HepG2 (cell line): ENCODE measurements around the gene GPC2. TPM values are rescaled to one million over a fixed set of nuclear protein-coding genes. Genes with fewer than 3 reads are reported as not detected.

Experiments used
- ATAC-seq: fragments of 200-7000 bp; cut with Tn5 transposase; 3 replicates; pipeline ENCODE4 v1.9.1; 2020; ENCODE audit warnings: mild to moderate bottlenecking, moderate library complexity
- BruUV-seq: library from RNA; stranded (reverse); fragments of 400-500 nt; replicated peaks from 2 replicates; lab custom pipeline; 2021; lab: Mats Ljungman, UMichigan
- CTCF ChIA-PET: fragments of 300-600 bp; formaldehyde crosslinking; extraction: SDS; loops from one replicate; lab custom pipeline; 2021; ENCODE audit warnings: low total read pairs, inconsistent platforms, low intra/inter-chr PET ratio; lab: Yijun Ruan, JAX
- POLR2A ChIA-PET: fragments of 350-600 bp; sonication (Branson Sonifier 250); formaldehyde crosslinking; loops from one replicate; lab custom pipeline; 2020; ENCODE audit warnings: antibody characterized with exemption, inconsistent platforms; lab: Yijun Ruan, JAX
- DNase-seq: peaks from one replicate; pipeline ENCODE4 v3.0.0-alpha.2; 2015; ENCODE audit warnings: low spot score
- FAIRE-seq: peaks from 3 replicates; lab custom pipeline; 2011; peaks lifted over from hg19 to GRCh38; lab: Jason Lieb, UNC
- H2AFZ ChIP-seq: one replicate; pipeline ENCODE4 v1.6.1; 2011; ENCODE audit warnings: low read length, inconsistent platforms
- H3K27ac ChIP-seq: fragments of 300-600 bp; 3 replicates; pipeline ENCODE4 v1.8.0; 2011; ENCODE audit warnings: mixed run types, mild to moderate bottlenecking, mixed read lengths, low read length, inconsistent platforms; ENCODE audit not compliant: insufficient read depth; ENCODE audit errors: extremely low read length
- H3K27me3 ChIP-seq, 2 experiments: fragments of 200-600 bp in 1 of 2; 2 replicates in 1 of 2; 3 replicates in 1 of 2; pipeline versions ENCODE4 v1.6.0 to v1.8.0; 2011; ENCODE audit warnings: low read length in 2 of 2, mild to moderate bottlenecking in 2 of 2, moderate library complexity in 2 of 2, inconsistent platforms in 1 of 2; ENCODE audit not compliant: insufficient read depth in 2 of 2, control insufficient read depth in 1 of 2
- H3K36me3 ChIP-seq, 2 experiments: fragments of 200-600 bp in 1 of 2; replicated peaks in 1 of 2; 2 replicates in 1 of 2; 3 replicates in 1 of 2; pipeline versions ENCODE4 v1.5.1 to v1.8.0; 2011; ENCODE audit warnings: low read length in 2 of 2, inconsistent platforms in 1 of 2; ENCODE audit not compliant: insufficient read depth in 2 of 2, control insufficient read depth in 1 of 2
- H3K4me1 ChIP-seq: 2 replicates; pipeline ENCODE4 v1.5.1; 2012; ENCODE audit warnings: low read length, inconsistent platforms; ENCODE audit not compliant: insufficient read depth
- H3K4me2 ChIP-seq: 2 replicates; pipeline ENCODE4 v1.6.0; 2011; ENCODE audit warnings: low read depth, low read length, inconsistent platforms
- H3K4me3 ChIP-seq, 3 experiments: fragments of 200-600 bp in 1 of 3; sonication (generic), shearing (Covaris generic) in 1 of 3; replicated peaks in 1 of 3; 2 replicates each; pipeline ENCODE4 v1.5.1; 2011 to 2016; ENCODE audit warnings: low read length in 3 of 3, inconsistent platforms in 2 of 3, low read depth in 2 of 3, mild to moderate bottlenecking in 2 of 3, control low read depth in 1 of 3, mixed read lengths in 1 of 3; ENCODE audit not compliant: insufficient read depth in 1 of 3
- H3K79me2 ChIP-seq: one replicate; pipeline ENCODE4 v1.6.1; 2011; ENCODE audit warnings: low read length, inconsistent platforms; ENCODE audit not compliant: insufficient read depth
- H3K9ac ChIP-seq: 2 replicates; pipeline ENCODE4 v1.6.0; 2011; ENCODE audit warnings: mild to moderate bottlenecking, low read depth, low read length, inconsistent platforms; ENCODE audit not compliant: insufficient read depth
- H3K9me3 ChIP-seq: 2 replicates; pipeline ENCODE4 v1.5.1; 2012; ENCODE audit warnings: mild to moderate bottlenecking, low read length
- H4K20me1 ChIP-seq: 2 replicates; pipeline ENCODE4 v1.6.0; 2011; ENCODE audit warnings: inconsistent platforms, mild to moderate bottlenecking, low read length, moderate library complexity; ENCODE audit not compliant: insufficient read depth
- ATAD3A ChIP-seq: sonication (generic); formaldehyde crosslinking; IDR thresholded peaks from 2 replicates; pipeline ENCODE4 v1.4.0; 2020; ENCODE audit warnings: missing genetic modification reagents
- ATF7-NPFF ChIP-seq: sonication (generic); formaldehyde crosslinking; IDR thresholded peaks from 2 replicates; pipeline ENCODE4 v1.8.1; 2023; ENCODE audit warnings: mild to moderate bottlenecking, low read depth, missing genetic modification reagents, moderate library complexity
- E2F5 ChIP-seq: sonication (generic); formaldehyde crosslinking; conservative IDR thresholded peaks from 2 replicates; pipeline ENCODE4 v1.4.0; 2020; ENCODE audit warnings: missing genetic modification reagents
- HDAC2 ChIP-seq: sonication (generic); formaldehyde crosslinking; IDR thresholded peaks from 2 replicates; pipeline ENCODE4 v1.4.0; 2020; ENCODE audit warnings: missing genetic modification reagents
- HOXA9 ChIP-seq: sonication (generic); formaldehyde crosslinking; IDR thresholded peaks from 2 replicates; pipeline ENCODE4 v1.8.1; 2022; ENCODE audit warnings: missing genetic modification reagents, mild to moderate bottlenecking, moderate library complexity, borderline replicate concordance
- ISL2 ChIP-seq: sonication (generic); formaldehyde crosslinking; IDR thresholded peaks from 2 replicates; pipeline ENCODE4 v1.5.0; 2020; ENCODE audit warnings: missing genetic modification reagents
- MNT ChIP-seq: fragments of 450-650 bp; IDR thresholded peaks from 2 replicates; pipeline ENCODE4 v1.6.1; 2016
- NFKB2 ChIP-seq: sonication (generic); formaldehyde crosslinking; IDR thresholded peaks from 2 replicates; pipeline ENCODE4 v1.4.0; 2020; ENCODE audit warnings: missing genetic modification reagents, borderline replicate concordance
- SMC3 ChIP-seq: IDR thresholded peaks from 2 replicates; pipeline ENCODE4 v1.6.1; 2011; ENCODE audit warnings: low read length, improper control_type of control experiment
- ZBTB8A ChIP-seq: sonication (generic); formaldehyde crosslinking; IDR thresholded peaks from 2 replicates; pipeline ENCODE4 v1.4.0; 2020; ENCODE audit warnings: mild to moderate bottlenecking, low read depth, missing genetic modification reagents, borderline replicate concordance
- ZFP37 ChIP-seq: sonication (generic); formaldehyde crosslinking; IDR thresholded peaks from 2 replicates; pipeline ENCODE4 v1.4.0; 2020; ENCODE audit warnings: missing genetic modification reagents, borderline replicate concordance
- ZFP91 ChIP-seq: sonication (generic); formaldehyde crosslinking; IDR thresholded peaks from 2 replicates; pipeline ENCODE4 v1.9.0; 2022; ENCODE audit warnings: missing genetic modification reagents, mild to moderate bottlenecking, borderline replicate concordance
- ZMYM2 ChIP-seq: sonication (generic); formaldehyde crosslinking; IDR thresholded peaks from 2 replicates; pipeline ENCODE4 v1.8.0; 2022; ENCODE audit warnings: mild to moderate bottlenecking, missing genetic modification reagents
- WGBS: methylation state at CpG from one replicate; pipeline ENCODE4 v1.1.6; 2017; ENCODE audit warnings: low lambda C conversion rate; 5-methylcytosine and 5-hydroxymethylcytosine counted together
- in situ Hi-C: cut with HindIII; loops from 2 replicates; pipeline ENCODE4 v1.10.0; 2017; ENCODE audit warnings: low pct_unique_long_range_greater_than_20kb; ENCODE audit not compliant: extremely low pct_ligation_motif_present
- intact Hi-C: fragments of 100-400 bp; cut with micrococcal nuclease; formaldehyde crosslinking; loops from one replicate; pipeline ENCODE4 v1.10.0; 2022; ENCODE audit not compliant: unreplicated experiment
- polyA plus RNA-seq, 8 experiments: library from polyadenylated mRNA; depleted of rRNA in 3 of 8; stranded (reverse) in 7 of 8; unstranded in 1 of 8; fragments of >200 nt; fragmentation: Illumina TruSeq in 4 of 8; extraction: Trizol in 4 of 8; gene quantifications; 2 replicates each; pipeline versions ENCODE4 v1.2.1 to v1.2.3, GENCODE V29; 2011 to 2016; ENCODE audit warnings: low read depth in 4 of 8, missing spikeins in 1 of 8, mixed read lengths in 1 of 8; ENCODE audit not compliant: insufficient read depth in 1 of 8
- total RNA-seq, 5 experiments: library from RNA; depleted of rRNA; stranded (reverse); fragments of >200 nt; fragmentation: Illumina TruSeq; extraction: Trizol; gene quantifications; 2 replicates each; pipeline ENCODE4 v1.2.3, GENCODE V29; 2016; ENCODE audit warnings: low read depth in 1 of 5
- TF ChIP-seq, protein P1 (sequence below): fragments of 450-650 bp; IDR thresholded peaks from 2 replicates; pipeline ENCODE4 v1.6.1; 2017; ENCODE audit warnings: mild to moderate bottlenecking

The GPC2 gene
- total and polyA plus RNA-seq, 2 of the 13 experiments (the other 11 are each of a cell fraction or from before 2014, with no cell fraction given), result 0.64 to 0.78 TPM

- peaks cover 15% of the 10 kb centered on the region for H3K79me2 ChIP-seq
- in situ Hi-C loops, result no loop called here
- 3% methylated on average over 14 of the region's 14 CpGs for WGBS
- H3K36me3 ChIP-seq, result no peaks in the 10 kb centered on the region
- H3K4me1 ChIP-seq, result peaks cover 41% of the 10 kb centered on the region
- CTCF ChIA-PET, result no interaction called here
- no peaks in the 10 kb centered on the region for H3K9me3 ChIP-seq
- POLR2A ChIA-PET, result interaction anchor here (0.9 to 2.3 kb wide), 15 partner anchors 8 to 281 kb away, joined by 3 to 25 read pairs (median 8); partner anchors contain the start of genes AP4M1, COPS6, GAL3ST4 and GPC2
- ATAC-seq (no peak), DNase-seq (no peak), FAIRE-seq (no peak)
- H3K4me3 ChIP-seq, result peak overlapping the region; percentile 41 to 69 (median 52)
- no TSS peak for BruUV-seq
- peak overlapping the region; percentile 62 for H3K9ac ChIP-seq
- no peaks in the 10 kb centered on the region for H4K20me1 ChIP-seq
- peak overlapping the region; percentile 81 for H3K4me2 ChIP-seq
- H3K27ac ChIP-seq, result peak overlapping the region; percentile 37
- no peaks in the 10 kb centered on the region for H3K27me3 ChIP-seq
- H2AFZ ChIP-seq, result peak overlapping the region; percentile 66
- intact Hi-C loops, result no loop called here
- TF ChIP-seq E2F5, result 0 out of 2 replicates have a peak, but pooled peaks have one; percentile 26
- TF ChIP-seq SMC3, result no peak
- no peak for TF ChIP-seq ISL2 (CRISPR knock-in tag)
- peak; percentile 82 for TF ChIP-seq ZMYM2 (CRISPR knock-in tag)
- no peak for TF ChIP-seq ZFP37 (CRISPR knock-in tag)
- TF ChIP-seq ZBTB8A (CRISPR knock-in tag), result no peak
- TF ChIP-seq ATF7-NPFF (CRISPR knock-in tag), result no peak
- TF ChIP-seq NFKB2 (CRISPR knock-in tag), result no peak
- TF ChIP-seq HDAC2 (CRISPR knock-in tag), result no peak
- TF ChIP-seq MNT, result no peak
- TF ChIP-seq ZFP91 (CRISPR knock-in tag), result 0 out of 2 replicates have a peak, but pooled peaks have one; percentile 4
- TF ChIP-seq HOXA9, result no peak
- TF ChIP-seq, protein P1, sequence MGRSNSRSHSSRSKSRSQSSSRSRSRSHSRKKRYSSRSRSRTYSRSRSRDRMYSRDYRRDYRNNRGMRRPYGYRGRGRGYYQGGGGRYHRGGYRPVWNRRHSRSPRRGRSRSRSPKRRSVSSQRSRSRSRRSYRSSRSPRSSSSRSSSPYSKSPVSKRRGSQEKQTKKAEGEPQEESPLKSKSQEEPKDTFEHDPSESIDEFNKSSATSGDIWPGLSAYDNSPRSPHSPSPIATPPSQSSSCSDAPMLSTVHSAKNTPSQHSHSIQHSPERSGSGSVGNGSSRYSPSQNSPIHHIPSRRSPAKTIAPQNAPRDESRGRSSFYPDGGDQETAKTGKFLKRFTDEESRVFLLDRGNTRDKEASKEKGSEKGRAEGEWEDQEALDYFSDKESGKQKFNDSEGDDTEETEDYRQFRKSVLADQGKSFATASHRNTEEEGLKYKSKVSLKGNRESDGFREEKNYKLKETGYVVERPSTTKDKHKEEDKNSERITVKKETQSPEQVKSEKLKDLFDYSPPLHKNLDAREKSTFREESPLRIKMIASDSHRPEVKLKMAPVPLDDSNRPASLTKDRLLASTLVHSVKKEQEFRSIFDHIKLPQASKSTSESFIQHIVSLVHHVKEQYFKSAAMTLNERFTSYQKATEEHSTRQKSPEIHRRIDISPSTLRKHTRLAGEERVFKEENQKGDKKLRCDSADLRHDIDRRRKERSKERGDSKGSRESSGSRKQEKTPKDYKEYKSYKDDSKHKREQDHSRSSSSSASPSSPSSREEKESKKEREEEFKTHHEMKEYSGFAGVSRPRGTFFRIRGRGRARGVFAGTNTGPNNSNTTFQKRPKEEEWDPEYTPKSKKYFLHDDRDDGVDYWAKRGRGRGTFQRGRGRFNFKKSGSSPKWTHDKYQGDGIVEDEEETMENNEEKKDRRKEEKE, result no peak
- no peak for TF ChIP-seq ATAD3A (CRISPR knock-in tag)
Measured at GRCh38 chr7:100148225-100148558, 29.0 kb downstream of the GPC2 start.
